GM12873 (cell line): Measurements from ENCODE around the gene POLR3H.

Experiments
- CTCF ChIP-seq: IDR thresholded peaks from 2 replicates; pipeline ENCODE4 v1.5.1; 2012; ENCODE audit warnings: low read depth, mild to moderate bottlenecking, moderate library complexity, low read length, control low read depth; ENCODE audit not compliant: insufficient read depth; ENCODE audit errors: missing control alignments

Gene POLR3H

GRCh38 chr22:41579297-41579996, 35.2 kb upstream of the POLR3H start:
- TF ChIP-seq CTCF = no peak

DNA sequence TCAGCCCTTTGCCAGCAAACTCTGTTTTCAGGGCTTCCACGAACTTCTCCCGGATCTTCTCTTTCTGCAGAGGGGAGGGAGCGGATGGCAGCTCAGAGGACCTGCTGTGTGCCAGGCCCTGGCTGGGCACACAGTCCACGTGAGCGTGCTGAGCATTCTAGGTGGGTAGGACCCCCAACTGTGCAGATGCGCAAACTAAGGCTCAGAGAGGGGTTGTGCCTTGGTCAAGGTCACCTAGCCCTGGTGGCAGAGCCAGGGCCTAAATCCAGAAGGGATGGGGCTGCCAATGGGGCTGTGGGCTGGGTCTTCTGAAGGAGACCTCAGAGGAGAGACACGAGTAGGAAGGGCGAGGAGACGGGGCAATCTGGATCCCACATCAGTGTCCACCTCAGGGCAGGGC, 34.5 kb upstream of the POLR3H start:
- TF ChIP-seq CTCF = no peak

DNA sequence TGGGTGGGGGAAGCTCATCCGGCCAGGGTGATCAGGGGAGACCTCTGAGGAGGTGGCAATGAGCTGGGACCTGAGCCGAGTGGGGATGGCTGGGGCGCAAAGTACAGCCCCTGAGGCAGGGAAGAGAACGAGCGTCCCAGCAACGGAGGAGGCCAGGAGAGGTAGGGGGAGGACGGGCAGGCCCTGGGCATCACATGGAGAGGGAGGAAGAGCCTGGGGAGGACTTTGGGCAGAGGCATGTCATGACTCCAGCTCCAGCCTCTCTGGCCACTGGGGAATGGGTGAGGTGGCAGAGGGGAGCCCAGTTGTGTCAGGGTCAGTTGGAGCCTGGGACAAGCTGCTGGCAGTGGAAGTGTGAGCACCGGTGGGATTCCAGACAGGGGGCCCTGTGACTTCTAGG, 33.8 kb upstream of the POLR3H start:
- no peak for TF ChIP-seq CTCF

- TF ChIP-seq CTCF = peak; percentile 65
Measured at GRCh38 chr22:41576877-41577276, 32.6 kb upstream of the POLR3H start.

DNA sequence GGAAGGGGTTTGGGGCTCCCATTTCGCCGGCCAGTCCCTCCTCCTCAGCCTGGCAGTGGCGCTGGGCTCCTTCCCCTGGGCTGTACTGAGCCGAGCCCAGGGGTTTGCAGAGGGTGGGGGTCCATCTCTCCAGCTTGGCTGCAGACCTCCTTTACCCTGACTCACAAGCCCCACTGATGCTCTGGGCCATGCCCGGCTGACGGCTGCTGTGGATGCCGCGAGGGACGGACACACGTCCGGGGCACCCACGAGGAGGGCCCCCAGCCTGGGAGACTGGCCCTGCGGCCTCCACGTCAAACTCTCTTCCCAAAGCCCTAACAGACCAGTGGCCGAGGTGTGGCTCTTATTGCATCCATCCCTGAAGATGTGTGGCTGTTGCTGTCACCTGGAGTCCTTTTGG, 31.3 kb upstream of the POLR3H start:
- TF ChIP-seq CTCF = no peak

GRCh38 chr22:41574847-41575381, 30.6 kb upstream of the POLR3H start:
- no peak for TF ChIP-seq CTCF

DNA sequence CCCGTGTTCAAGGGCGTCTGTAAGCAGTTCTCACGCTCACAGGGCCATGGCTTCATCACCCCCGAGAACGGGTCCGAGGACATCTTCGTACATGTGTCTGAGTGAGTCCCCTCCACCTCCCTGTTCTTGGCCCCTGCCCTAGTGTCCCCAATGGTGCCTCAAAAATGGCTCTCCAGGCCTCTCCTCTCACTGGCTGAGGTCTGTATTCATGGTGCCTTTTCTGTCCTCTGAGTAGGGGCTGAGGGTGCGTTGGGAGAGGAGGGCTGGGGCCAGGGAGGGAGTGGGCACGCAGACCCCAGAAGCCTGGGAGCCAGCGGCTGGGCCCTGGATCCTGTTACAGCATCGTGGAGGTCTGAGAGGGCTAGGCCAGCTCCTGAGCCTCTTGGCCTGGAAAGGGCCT, 29.4 kb upstream of the POLR3H start:
- TF ChIP-seq CTCF = no peak

- no peak for TF ChIP-seq CTCF
Measured at GRCh38 chr22:41571786-41572185, 27.5 kb upstream of the POLR3H start.
